Ishikawa (cell line): ENCODE results near the gene TEP1.

Experiments used
- CEBPB ChIP-seq: IDR thresholded peaks from 2 replicates; pipeline ENCODE4 v1.6.1; 2012
- CREB1 ChIP-seq: IDR thresholded peaks from 2 replicates; pipeline ENCODE4 v1.6.1; 2012; ENCODE audit warnings: low read depth
- EGR1 ChIP-seq: IDR thresholded peaks from 2 replicates; pipeline ENCODE4 v1.6.1; 2012
- EP300 ChIP-seq: IDR thresholded peaks from 2 replicates; pipeline ENCODE4 v1.6.1; 2012; ENCODE audit warnings: borderline replicate concordance
- FOXM1 ChIP-seq: IDR thresholded peaks from 2 replicates; pipeline ENCODE4 v1.6.1; 2012; ENCODE audit warnings: low read depth, borderline replicate concordance
- MAX ChIP-seq: IDR thresholded peaks from 2 replicates; pipeline ENCODE4 v1.6.1; 2012
- NFIC ChIP-seq: IDR thresholded peaks from 2 replicates; pipeline ENCODE4 v1.6.1; 2012
- RAD21 ChIP-seq: IDR thresholded peaks from 2 replicates; pipeline ENCODE4 v1.6.1; 2012; ENCODE audit warnings: low read depth
- REST ChIP-seq: IDR thresholded peaks from 2 replicates; pipeline ENCODE4 v1.6.1; 2012; ENCODE audit warnings: low read depth, mild to moderate bottlenecking
- TAF1 ChIP-seq: IDR thresholded peaks from 2 replicates; pipeline ENCODE4 v1.6.1; 2012; ENCODE audit warnings: low read depth, mild to moderate bottlenecking
- TCF12 ChIP-seq: IDR thresholded peaks from 2 replicates; pipeline ENCODE4 v1.6.1; 2012; ENCODE audit warnings: low read depth
- TEAD4 ChIP-seq: IDR thresholded peaks from 2 replicates; pipeline ENCODE4 v1.6.1; 2012
- USF1 ChIP-seq: IDR thresholded peaks from 2 replicates; pipeline ENCODE4 v1.6.1; 2012
- YY1 ChIP-seq: IDR thresholded peaks from 2 replicates; pipeline ENCODE4 v1.6.1; 2012; ENCODE audit warnings: low read depth
- ZBTB7A ChIP-seq: IDR thresholded peaks from 2 replicates; pipeline ENCODE4 v1.6.1; 2012; ENCODE audit warnings: low read depth

The TEP1 gene

GRCh38 chr14:20421267-20421666 is 8.0 kb upstream of the TEP1 start:
- TF ChIP-seq CEBPB (no peak), TCF12 (no peak), RAD21 (no peak), FOXM1 (no peak), TEAD4 (no peak), EGR1 (no peak), YY1 (no peak), CREB1 (no peak), EP300 (no peak), TAF1 (no peak), MAX (no peak), REST (no peak), USF1 (no peak)

GRCh38 chr14:20419419-20419818 is 6.1 kb upstream of the TEP1 start:
- TF ChIP-seq NFIC, result no peak
- no peak for TF ChIP-seq TEAD4
- TF ChIP-seq CREB1, result no peak
- no peak for TF ChIP-seq EP300
- TF ChIP-seq USF1, result no peak
- TF ChIP-seq YY1, result no peak
- no peak for TF ChIP-seq FOXM1
- no peak for TF ChIP-seq REST
- no peak for TF ChIP-seq ZBTB7A
- TF ChIP-seq EGR1, result no peak
- no peak for TF ChIP-seq RAD21
- TF ChIP-seq CEBPB, result no peak
- no peak for TF ChIP-seq TCF12
- TF ChIP-seq TAF1, result no peak
- no peak for TF ChIP-seq MAX

GRCh38 chr14:20418501-20418909 is 5.2 kb upstream of the TEP1 start:
- TF ChIP-seq NFIC (no peak), REST (no peak), TCF12 (no peak), TEAD4 (no peak), YY1 (no peak), USF1 (no peak), RAD21 (no peak), EP300 (no peak), MAX (no peak), TAF1 (no peak), FOXM1 (no peak), ZBTB7A (no peak), CEBPB (no peak), EGR1 (no peak), CREB1 (no peak)
